ENCODE measurements around the gene TMOD3. TPM values are rescaled to one million over a fixed set of nuclear protein-coding genes. Genes with fewer than 3 reads are reported as not detected.

Gene TMOD3
- total and polyA plus RNA-seq, 2 of the 4 experiments (the other 2 are of a cell fraction) = 10.7 to 22.0 TPM

GRCh38 chr15:51932161-51932560 lies 102.7 kb downstream of the TMOD3 start:
- no peak overlapping the region for H3K18ac ChIP-seq (ENCODE audit: low read depth, low read length)
- no peak overlapping the region for H3K4me2 ChIP-seq (ENCODE audit: low read depth, low read length)
- WGBS, 2 experiments (ENCODE audit: extremely low coverage in 2 of 2, insufficient read length in 1 of 2) = no CpG with 5 or more reads among the region's 1 CpG
- no peak overlapping the region for H2BK5ac ChIP-seq (ENCODE audit: low read depth, low read length, poor library complexity, severe bottlenecking)
- H3K4ac ChIP-seq (ENCODE audit: low read depth, low read length) = no peak overlapping the region
- H2AK9ac ChIP-seq (replicated peaks; ENCODE audit: low read depth, low read length, poor library complexity) = no peak overlapping the region
- no peak overlapping the region for H3K4me3 ChIP-seq (ENCODE audit: insufficient read depth, low read depth, low read length)
- intact Hi-C loops (cut with micrococcal nuclease) = no loop called here
- DNase-seq (no peak), ATAC-seq (ENCODE audit: low read depth) (no peak)
- no peak overlapping the region for H4K8ac ChIP-seq (ENCODE audit: low read depth in 2 of 2, low read length in 2 of 2)
- H2BK120ac ChIP-seq (ENCODE audit: low read depth, low read length) = no peak overlapping the region
- H3K36me3 ChIP-seq (ENCODE audit: control insufficient read depth, insufficient read depth, low read length) = peaks cover 10% of the 10 kb centered on the region
- H3K27ac ChIP-seq (ENCODE audit: insufficient read depth, low read length) = no peak overlapping the region
- in situ Hi-C loops (cut with MboI; ENCODE audit: low sequenced_read_pairs) = no loop called here
- H2AK5ac ChIP-seq (ENCODE audit: low read depth, low read length) = no peak overlapping the region
- H3K9me3 ChIP-seq (ENCODE audit: control insufficient read depth, insufficient read depth, low read length) = no peaks in the 10 kb centered on the region
- no peak overlapping the region for H3K56ac ChIP-seq (ENCODE audit: extremely low read depth, insufficient read depth, low read length)
- H3K23ac ChIP-seq (ENCODE audit: low read depth, low read length) = no peak overlapping the region
- H3K27me3 ChIP-seq (ENCODE audit: control insufficient read depth, insufficient read depth, low read length) = no peaks in the 10 kb centered on the region
- peaks cover 8% of the 10 kb centered on the region; the same call in 1 of the 2 replicates for H3K9me1 ChIP-seq (ENCODE audit: insufficient read depth, low read length)
- H3K9ac ChIP-seq (ENCODE audit: low read depth, low read length) = no peak overlapping the region
- H2BK20ac ChIP-seq (ENCODE audit: low read depth, low read length) = no peak overlapping the region
- no peak overlapping the region for H4K5ac ChIP-seq (ENCODE audit: low read depth, low read length)
- TF ChIP-seq ELK1 (IDR thresholded peaks at IDR 0.05; ENCODE audit: borderline replicate concordance, low read depth, low read length) = no peak
- no peak for TF ChIP-seq BHLHE40 (IDR thresholded peaks at IDR 0.05; ENCODE audit: low read depth, low read length)
- no peak for TF ChIP-seq NFE2L2 (IDR thresholded peaks at IDR 0.05; ENCODE audit: low read depth, low read length)
- no peak for TF ChIP-seq CEBPB (IDR thresholded peaks at IDR 0.05; ENCODE audit: low read depth, low read length)
- no peak for TF ChIP-seq SMC3 (IDR thresholded peaks at IDR 0.05; ENCODE audit: low read depth, low read length)
- TF ChIP-seq MAZ (IDR thresholded peaks at IDR 0.05; ENCODE audit: borderline replicate concordance, low read depth, low read length) = no peak
- TF ChIP-seq MAFK (IDR thresholded peaks at IDR 0.05; ENCODE audit: low read depth, low read length) = no peak
- no peak for TF ChIP-seq CHD1 (IDR thresholded peaks at IDR 0.05; ENCODE audit: low read depth, low read length)
- TF ChIP-seq RCOR1 (IDR thresholded peaks at IDR 0.05; ENCODE audit: insufficient replicate concordance, low read length) = no peak
- no peak for TF ChIP-seq FOS (IDR thresholded peaks at IDR 0.05; ENCODE audit: low read depth, low read length)
- TF ChIP-seq RAD21 (IDR thresholded peaks at IDR 0.05; ENCODE audit: low read length) = no peak
- no peak for TF ChIP-seq USF2 (IDR thresholded peaks at IDR 0.05; ENCODE audit: low read depth, low read length)
- ChIA-PET CTCF (interaction anchor here (0.6 kb wide), 1 partner anchor 311 kb away, joined by 7 read pairs; no protein-coding TSS in a partner anchor), POLR2A (ENCODE audit: unreplicated experiment) (interaction anchor here (0.7 kb wide), 1 partner anchor 103 kb away, joined by 3 read pairs; the partner anchor contains the start of gene TMOD3)
- dilution Hi-C loops (cut with HindIII; ENCODE audit: low sequenced_read_pairs, unreplicated experiment) = no loop called here
- no peaks in the 10 kb centered on the region for H3K4me1 ChIP-seq (ENCODE audit: control insufficient read depth, insufficient read depth, low read length)
- no peak overlapping the region for H3K14ac ChIP-seq (replicated peaks; ENCODE audit: low read depth, low read length)
- H2BK15ac ChIP-seq (ENCODE audit: low read depth, low read length) = no peak overlapping the region
- 0 out of 2 replicates have a peak, but pooled peaks cover under 1% of the 10 kb centered on the region for H4K20me1 ChIP-seq (ENCODE audit: insufficient read depth, low read length)
- no TSS peak for BruUV-seq (replicated peaks)
- no peak overlapping the region for H4K91ac ChIP-seq (ENCODE audit: insufficient read depth, low read depth, low read length)
- H2AFZ ChIP-seq (replicated peaks; ENCODE audit: low read length, poor library complexity) = no peak overlapping the region
- H3K79me1 ChIP-seq (ENCODE audit: low read depth in 1 of 2, low read length in 2 of 2) = 0 out of 4 replicates have a peak, but pooled peaks cover 0 to under 1% of the 10 kb centered on the region in 2 experiments

Measured in IMR-90 (cell line).